Tibial nerve (tissue), 3 donors: ENCODE results near the gene RALGDS.
A peak's percentile ranks its signal among the peaks of the same experiment; 100 is the strongest.

Experiments used
- EP300 ChIP-seq, 2 donors: sonication (generic); formaldehyde crosslinking; IDR thresholded peaks; one replicate each; pipeline ENCODE4 v1.6.1; 2017; ENCODE audit warnings: antibody characterized with exemption in 2 of 2, mild to moderate bottlenecking in 1 of 2
- POLR2A ChIP-seq, 2 donors: fragments of 450-650 bp; IDR thresholded peaks; one replicate each; pipeline ENCODE4 v1.6.1; 2017; ENCODE audit warnings: antibody characterized with exemption in 2 of 2, mild to moderate bottlenecking in 2 of 2, moderate library complexity in 2 of 2

DNA sequence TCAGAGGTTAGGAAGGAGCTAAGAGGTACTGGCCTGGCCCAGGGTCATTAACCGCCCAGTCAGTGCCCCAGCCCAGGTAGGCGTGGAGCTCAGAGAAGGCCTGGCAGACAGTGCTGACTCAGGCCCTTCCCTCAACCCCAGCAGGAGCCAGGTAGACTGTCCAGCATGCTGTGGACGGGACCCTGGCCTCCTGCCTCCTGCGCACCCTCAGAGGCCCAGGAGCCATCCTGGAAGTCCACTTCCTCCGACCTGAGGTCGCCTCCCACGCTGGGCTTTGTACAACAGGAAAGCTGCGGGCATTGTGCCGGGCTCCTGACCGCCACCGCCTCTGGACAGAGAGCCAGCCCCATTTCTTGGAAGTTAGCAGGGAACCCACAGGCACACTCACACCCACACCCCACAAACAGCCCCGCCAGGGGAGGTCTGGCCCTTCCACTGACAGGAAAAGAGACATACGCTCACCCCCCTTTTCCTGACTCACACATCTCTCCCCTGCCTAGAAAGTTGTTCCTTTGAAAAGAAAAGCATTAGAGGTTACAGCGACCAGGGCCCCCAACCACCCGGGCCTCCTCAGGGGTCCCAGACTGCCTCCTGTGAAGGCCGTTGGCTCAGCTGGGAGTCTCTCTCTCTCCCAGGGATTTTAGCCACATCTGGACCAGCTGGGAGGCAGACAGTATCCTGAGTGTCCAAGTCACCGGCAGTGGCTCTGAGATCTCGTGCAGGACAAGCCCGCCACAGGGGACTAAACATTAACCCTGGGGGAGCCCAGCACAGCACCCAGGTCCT is 7.7 kb downstream of the RALGDS start:
- TF ChIP-seq POLR2A (IDR thresholded peaks at IDR 0.05) (no peak), EP300 (IDR thresholded peaks at IDR 0.05) (peak in 1 of 2 donors; percentile 51)
